H1 (cell line): ENCODE results near the gene DPYD. TPM values are rescaled to one million over a fixed set of nuclear protein-coding genes. Genes with fewer than 3 reads are reported as not detected.

ENCODE experiments used
- CTCF ChIA-PET: fragments of 300-600 bp; sonication (Branson Sonifier 250); formaldehyde crosslinking; loops from one replicate; lab custom pipeline; 2021; ENCODE audit not compliant: partially characterized antibody; lab: Charles Lee
- POLR2A ChIA-PET: fragments of 300-600 bp; sonication (Branson Sonifier 250); formaldehyde crosslinking; loops from one replicate; lab custom pipeline; 2021; ENCODE audit warnings: inconsistent platforms; ENCODE audit not compliant: partially characterized antibody; lab: Charles Lee
- DNase-seq, 2 experiments: peaks; one replicate each; pipeline versions ENCODE4 v3.0.0 to v3.0.0-alpha.2; 2010 to 2022; ENCODE audit warnings: low spot score in 2 of 2, low read depth in 1 of 2, mixed read lengths in 1 of 2
- FAIRE-seq: peaks from 2 replicates; lab custom pipeline; 2011; peaks lifted over from hg19 to GRCh38; lab: Jason Lieb, UNC
- H2AFZ ChIP-seq: 2 replicates; pipeline ENCODE4 v1.8.1; 2012; ENCODE audit warnings: low read length, inconsistent platforms
- H2AK5ac ChIP-seq: 2 replicates; pipeline ENCODE4 v1.6.1; 2013; ENCODE audit warnings: low read depth, low read length
- H2BK120ac ChIP-seq: replicated peaks from 2 replicates; pipeline ENCODE3; 2013; ENCODE audit warnings: low read depth, low read length, inconsistent platforms
- H2BK12ac ChIP-seq: 2 replicates; pipeline ENCODE4 v1.6.1; 2013; ENCODE audit warnings: low read depth, low read length
- H2BK15ac ChIP-seq: 2 replicates; pipeline ENCODE4 v1.6.1; 2013; ENCODE audit warnings: low read length
- H2BK20ac ChIP-seq: 2 replicates; pipeline ENCODE4 v1.6.1; 2013; ENCODE audit warnings: low read length
- H2BK5ac ChIP-seq: 2 replicates; pipeline ENCODE4 v1.6.1; 2013; ENCODE audit warnings: low read depth, low read length
- H3K14ac ChIP-seq: 2 replicates; pipeline ENCODE4 v1.6.1; 2013; ENCODE audit warnings: inconsistent platforms; ENCODE audit not compliant: insufficient read length
- H3K18ac ChIP-seq: 2 replicates; pipeline ENCODE4 v1.6.1; 2013; ENCODE audit warnings: low read length; ENCODE audit errors: extremely low read depth
- H3K23ac ChIP-seq: 2 replicates; pipeline ENCODE4 v1.6.1; 2013; ENCODE audit warnings: inconsistent platforms; ENCODE audit not compliant: insufficient read length
- H3K23me2 ChIP-seq: 2 replicates; pipeline ENCODE4 v1.6.1; 2013; ENCODE audit warnings: low read depth, low read length
- H3K27ac ChIP-seq: 2 replicates; pipeline ENCODE4 v1.6.1; 2011; ENCODE audit warnings: low read depth, low read length, inconsistent platforms
- H3K27me3 ChIP-seq, 4 experiments: replicated peaks in 1 of 4; 1 replicate in 1 of 4; 2 replicates in 3 of 4; pipeline versions ENCODE4 v1.6.1 to v1.8.1; 2011 to 2013; ENCODE audit warnings: low read length in 3 of 4, mild to moderate bottlenecking in 3 of 4, inconsistent platforms in 2 of 4, mixed read lengths in 2 of 4, moderate library complexity in 1 of 4; ENCODE audit not compliant: control insufficient read depth in 3 of 4, insufficient read depth in 3 of 4; ENCODE audit errors: extremely low read depth in 1 of 4
- H3K36me3 ChIP-seq, 4 experiments: 2 replicates each; pipeline versions ENCODE4 v1.6.1 to v1.8.1; 2011 to 2013; ENCODE audit warnings: mild to moderate bottlenecking in 4 of 4, low read length in 3 of 4, moderate library complexity in 2 of 4, control low read depth in 1 of 4, inconsistent platforms in 1 of 4; ENCODE audit not compliant: insufficient read depth in 4 of 4, control insufficient read depth in 2 of 4
- H3K4ac ChIP-seq: replicated peaks from 2 replicates; pipeline ENCODE3; 2013; ENCODE audit warnings: low read length, low read depth, mixed read lengths, inconsistent platforms; ENCODE audit not compliant: insufficient read length
- H3K4me1 ChIP-seq, 4 experiments: replicated peaks in 1 of 4; 1 replicate in 1 of 4; 2 replicates in 3 of 4; pipeline versions ENCODE4 v1.6.1 to v1.8.1; 2011 to 2013; ENCODE audit warnings: low read length in 3 of 4, inconsistent platforms in 2 of 4, mixed read lengths in 1 of 4; ENCODE audit not compliant: insufficient read depth in 4 of 4, control insufficient read depth in 3 of 4
- H3K4me2 ChIP-seq, 2 experiments: 2 replicates each; pipeline versions ENCODE4 v1.6.1 to v1.8.1; 2011 to 2013; ENCODE audit warnings: low read depth in 2 of 2, low read length in 2 of 2, control low read depth in 1 of 2, inconsistent platforms in 1 of 2, mild to moderate bottlenecking in 1 of 2; ENCODE audit not compliant: insufficient read depth in 1 of 2
- H3K4me3 ChIP-seq, 4 experiments: fragments of 200-600, 300-600 bp in 1 of 4; sonication (generic), shearing (Covaris generic), sonication (Bioruptor Twin) in 1 of 4; 2 replicates each; pipeline versions ENCODE4 v1.5.1 to v1.8.1; 2011 to 2016; ENCODE audit warnings: low read length in 4 of 4, low read depth in 3 of 4, control low read depth in 2 of 4, inconsistent platforms in 2 of 4, mild to moderate bottlenecking in 2 of 4, mixed read lengths in 1 of 4, moderate library complexity in 1 of 4; ENCODE audit not compliant: insufficient read depth in 2 of 4; ENCODE audit errors: extremely low read depth in 1 of 4
- H3K56ac ChIP-seq: replicated peaks from 2 replicates; pipeline ENCODE3; 2013; ENCODE audit warnings: low read depth, mild to moderate bottlenecking, mixed read lengths, low read length, inconsistent platforms; ENCODE audit not compliant: insufficient read length
- H3K79me1 ChIP-seq: 2 replicates; pipeline ENCODE4 v1.6.1; 2013; ENCODE audit warnings: low read depth, low read length, control low read depth
- H3K79me2 ChIP-seq, 2 experiments: 2 replicates each; pipeline versions ENCODE4 v1.6.1 to v1.8.1; 2012 to 2013; ENCODE audit warnings: low read length in 2 of 2, mild to moderate bottlenecking in 2 of 2, inconsistent platforms in 1 of 2; ENCODE audit not compliant: insufficient read depth in 2 of 2, control insufficient read depth in 1 of 2
- H3K9ac ChIP-seq, 4 experiments: replicated peaks in 1 of 4; 1 replicate in 1 of 4; 2 replicates in 3 of 4; pipeline versions ENCODE4 v1.6.1 to v1.8.1; 2011 to 2013; ENCODE audit warnings: low read depth in 3 of 4, low read length in 3 of 4, control low read depth in 2 of 4, mild to moderate bottlenecking in 2 of 4, moderate library complexity in 2 of 4, inconsistent platforms in 1 of 4; ENCODE audit errors: extremely low read depth in 1 of 4
- H3K9me3 ChIP-seq, 2 experiments: 2 replicates each; pipeline versions ENCODE4 v1.6.1 to v1.8.1; 2012 to 2013; ENCODE audit warnings: mild to moderate bottlenecking in 2 of 2, moderate library complexity in 2 of 2, control low read depth in 1 of 2, inconsistent platforms in 1 of 2, low read depth in 1 of 2, low read length in 1 of 2, mixed read lengths in 1 of 2; ENCODE audit not compliant: insufficient read depth in 2 of 2
- H4K20me1 ChIP-seq, 2 experiments: replicated peaks in 1 of 2; 2 replicates each; pipeline versions ENCODE3 to v1.8.1; 2011 to 2013; ENCODE audit warnings: inconsistent platforms in 2 of 2, low read length in 2 of 2, mild to moderate bottlenecking in 1 of 2; ENCODE audit not compliant: insufficient read depth in 2 of 2, control insufficient read depth in 1 of 2
- H4K5ac ChIP-seq: 2 replicates; pipeline ENCODE4 v1.6.1; 2013; ENCODE audit warnings: low read length, low read depth, mixed read lengths, inconsistent platforms; ENCODE audit not compliant: insufficient read length
- H4K8ac ChIP-seq: 2 replicates; pipeline ENCODE4 v1.8.0; 2013; ENCODE audit warnings: mild to moderate bottlenecking, moderate library complexity, low read length, inconsistent platforms; ENCODE audit not compliant: insufficient read depth; ENCODE audit errors: extremely low read depth
- H4K91ac ChIP-seq: replicated peaks from 2 replicates; pipeline ENCODE3; 2013; ENCODE audit warnings: low read length, mixed read lengths, inconsistent platforms; ENCODE audit not compliant: insufficient read length
- KDM4A ChIP-seq: IDR thresholded peaks from one replicate; pipeline ENCODE4 v1.7.1; 2012; ENCODE audit warnings: low read depth, mild to moderate bottlenecking, moderate library complexity, low read length, inconsistent platforms; ENCODE audit not compliant: severe bottlenecking
- WGBS, 2 experiments: shearing (Covaris generic) in 1 of 2; methylation state at CpG; one replicate each; pipeline versions ENCODE4 v1.1.6 to v1.1.7; 2013 to 2015; ENCODE audit warnings: low lambda C conversion rate in 2 of 2, mixed read lengths in 2 of 2, inconsistent platforms in 1 of 2, low coverage in 1 of 2, missing lambda C conversion rate in 1 of 2; ENCODE audit not compliant: insufficient replicate concordance in 2 of 2, insufficient coverage in 1 of 2, insufficient read length in 1 of 2; ENCODE audit errors: extremely low coverage in 1 of 2, missing lambda C conversion rate in 1 of 2; 5-methylcytosine and 5-hydroxymethylcytosine counted together
- polyA plus RNA-seq, 7 experiments: library from polyadenylated mRNA; depleted of rRNA in 3 of 7; stranded (reverse) in 5 of 7; unstranded in 2 of 7; fragments of >200 nt in 5 of 7; fragments of 200-250 nt in 2 of 7; gene quantifications; 1 replicate in 5 of 7; 2 replicates in 1 of 7; 4 replicates in 1 of 7; pipeline versions ENCODE4 v1.2.1 to v1.2.3, GENCODE V29; 2011 to 2013; ENCODE audit warnings: missing spikeins in 2 of 7, mixed read lengths in 2 of 7
- total RNA-seq: library from RNA; stranded (reverse); fragmentation: NEBNext Ultra II Directional; extraction: Animal tissue kit (Norgen Biotek cat#: 25700); gene quantifications from 2 replicates; pipeline ENCODE4 v1.2.1, GENCODE V29; 2021

The DPYD gene
- total and polyA plus RNA-seq, 2 of the 8 experiments (the other 6 are each of a cell fraction or from before 2014, with no cell fraction given) = 0.29 to 0.73 TPM

DNA sequence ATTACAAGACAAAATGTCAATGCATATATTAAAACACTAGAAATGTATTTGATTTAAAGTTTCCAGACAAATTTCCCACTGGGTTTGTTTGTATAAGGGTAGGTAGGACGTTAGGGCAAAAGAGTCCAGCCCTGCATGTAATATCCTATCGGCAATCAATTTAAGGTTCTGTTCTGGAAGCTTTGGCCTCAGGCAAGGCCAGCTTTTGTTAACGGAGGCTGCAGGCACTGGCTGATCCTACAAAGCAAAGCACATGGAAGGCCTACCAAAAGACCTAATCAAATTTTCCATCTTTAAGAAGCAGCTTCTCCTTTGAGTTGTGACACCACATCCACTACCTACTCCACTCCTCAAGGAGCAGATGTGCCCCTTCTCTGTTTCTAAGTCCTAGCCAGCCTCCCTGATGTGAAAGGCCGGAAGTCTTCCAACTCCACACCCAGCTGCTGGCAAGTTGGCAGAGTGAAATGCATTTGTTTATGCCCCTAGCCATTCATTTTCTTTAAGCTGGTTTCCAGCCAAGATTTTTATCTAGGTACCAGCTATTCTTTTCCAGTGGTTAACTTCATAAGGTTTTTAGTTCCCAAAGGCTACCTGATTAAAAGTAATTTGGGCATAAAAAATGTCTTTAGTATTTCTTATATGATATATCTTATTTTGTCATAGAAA is 746.7 kb downstream of the DPYD start:
- Histone ChIP-seq H2BK5ac (no peak overlapping the region), H3K56ac (no peak overlapping the region), H3K4me1 (no peaks in the 10 kb centered on the region), H3K18ac (no peak overlapping the region), H2BK15ac (no peak overlapping the region), H3K27me3 (no peaks in the 10 kb centered on the region), H3K14ac (no peak overlapping the region), H3K4ac (no peak overlapping the region), H2BK20ac (no peak overlapping the region), H3K9ac (no peak overlapping the region), H3K36me3 (no peaks in the 10 kb centered on the region), H3K4me2 (no peak overlapping the region), H3K27ac (no peak overlapping the region), H4K5ac (no peak overlapping the region), H2AK5ac (no peak overlapping the region), H3K79me1 (no peaks in the 10 kb centered on the region), H3K23ac (no peak overlapping the region), H4K20me1 (no peaks in the 10 kb centered on the region), H4K91ac (no peak overlapping the region), H2AFZ (peak overlapping the region; percentile 87; the same call in 1 of the 2 replicates), H2BK12ac (no peak overlapping the region), H2BK120ac (no peak overlapping the region), H3K23me2 (no peaks in the 10 kb centered on the region), H3K4me3 (no peak overlapping the region), H3K9me3 (peaks cover 0 to 2% of the 10 kb centered on the region in 2 experiments; a peak in 1 of 4 replicates), H4K8ac (no peak overlapping the region), H3K79me2 (no peaks in the 10 kb centered on the region)
- FAIRE-seq = no peak
- POLR2A ChIA-PET = no interaction called here
- WGBS, 2 experiments = 91% methylated on average over 4 of the region's 4 CpGs; no CpG with 5 or more reads in 1 of the 2 experiments
- CTCF ChIA-PET = interaction anchor here (0.9 kb wide), 1 partner anchor 212 kb away, joined by 3 read pairs; no protein-coding TSS in a partner anchor
- no peak for TF ChIP-seq KDM4A
- DNase-seq = no peak
